ENCODE measurements around the gene PPFIA2. TPM values are rescaled to one million over a fixed set of nuclear protein-coding genes. Genes with fewer than 3 reads are reported as not detected.

Gene PPFIA2
- total RNA-seq, 4 donors from 2014 or later = 0.11 to 0.89 (median 0.32) TPM; not detected in 1

DNA sequence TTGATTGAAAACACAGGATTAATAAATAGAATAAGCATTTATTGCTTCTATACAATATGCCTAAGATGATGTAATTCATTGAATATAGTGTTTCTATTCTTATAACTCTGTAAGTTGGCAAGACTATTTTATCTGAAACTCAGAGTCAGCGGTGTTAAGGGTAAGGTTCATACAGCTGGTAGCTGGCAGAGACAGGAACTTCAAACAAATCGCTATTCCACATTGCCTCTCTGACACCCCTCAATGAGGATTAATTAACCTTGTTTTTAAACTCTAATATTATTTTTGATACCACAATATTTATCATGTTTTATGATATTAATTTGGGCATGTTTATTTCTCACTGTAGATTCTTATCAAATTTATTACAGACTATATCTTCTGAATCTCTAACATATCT, 357.9 kb downstream of the PPFIA2 start:
- no peaks in the 10 kb centered on the region for H3K9me3 ChIP-seq
- DNase-seq (ENCODE audit: low spot score in 2 of 2) = no peak
- H3K4me3 ChIP-seq = no peak overlapping the region
- H3K27ac ChIP-seq = no peak overlapping the region
- TF ChIP-seq CTCF (IDR thresholded peaks at IDR 0.05) (no peak), EP300 (IDR thresholded peaks at IDR 0.05) (no peak), POLR2A (IDR thresholded peaks at IDR 0.05) (no peak), POLR2AphosphoS5 (IDR thresholded peaks at IDR 0.05) (no peak)
- H3K36me3 ChIP-seq = no peaks in the 10 kb centered on the region
- WGBS = 87% methylated on average over 2 of the region's 2 CpGs
- no peaks in the 10 kb centered on the region for H3K27me3 ChIP-seq
- no peaks in the 10 kb centered on the region for H3K4me1 ChIP-seq

- no peak overlapping the region for H3K4me3 ChIP-seq
- 95% methylated on average over 1 of the region's 1 CpG for WGBS
- H3K4me1 ChIP-seq = no peaks in the 10 kb centered on the region
Observed at GRCh38 chr12:81400024-81400423, 359.1 kb downstream of the PPFIA2 start.

GRCh38 chr12:81395431-81395830, 363.7 kb downstream of the PPFIA2 start:
- Histone ChIP-seq H3K4me3 (no peak overlapping the region), H3K27ac (no peak overlapping the region), H3K4me1 (no peaks in the 10 kb centered on the region), H3K9me3 (no peaks in the 10 kb centered on the region), H3K27me3 (no peaks in the 10 kb centered on the region), H3K36me3 (no peaks in the 10 kb centered on the region)
- 57% methylated on average over 3 of the region's 3 CpGs for WGBS
- no peak for TF ChIP-seq POLR2AphosphoS5 (IDR thresholded peaks at IDR 0.05)
- TF ChIP-seq POLR2A (IDR thresholded peaks at IDR 0.05) = no peak
- TF ChIP-seq CTCF (IDR thresholded peaks at IDR 0.05) = no peak
- TF ChIP-seq EP300 (IDR thresholded peaks at IDR 0.05) = no peak
- DNase-seq (ENCODE audit: low spot score in 2 of 2) = no peak

More at GRCh38 chr12:81400024-81400423, 359.1 kb downstream of the PPFIA2 start:
- Histone ChIP-seq H3K27me3 (no peaks in the 10 kb centered on the region), H3K27ac (no peak overlapping the region), H3K36me3 (no peaks in the 10 kb centered on the region), H3K9me3 (no peaks in the 10 kb centered on the region)
- no peak for TF ChIP-seq CTCF (IDR thresholded peaks at IDR 0.05)
- DNase-seq (ENCODE audit: low spot score in 2 of 2) = no peak

DNA sequence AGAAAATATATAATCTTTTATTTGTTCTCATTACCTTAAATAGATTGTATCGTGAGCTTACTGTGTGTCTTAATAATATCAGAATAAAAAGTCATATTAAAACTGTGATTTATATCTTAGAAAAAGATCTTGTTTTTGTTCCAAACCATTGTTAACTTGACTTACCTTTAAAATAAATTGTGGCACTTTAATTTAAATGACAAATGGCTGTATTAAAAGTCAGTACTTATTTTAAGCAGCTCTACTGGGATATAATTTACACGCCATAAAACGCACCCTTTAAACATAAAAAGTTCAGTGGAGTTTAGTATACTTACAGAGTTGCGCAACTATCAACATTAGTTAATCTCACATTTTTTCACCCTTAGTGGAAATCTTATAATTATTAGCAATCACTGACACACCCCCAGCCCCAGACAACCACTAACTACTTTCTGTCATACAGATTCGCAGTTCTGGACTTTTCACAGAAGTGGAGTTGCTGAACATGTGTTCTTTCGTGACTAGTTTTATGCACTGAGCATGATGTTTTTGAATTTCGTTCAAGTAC, 369.5 kb downstream of the PPFIA2 start:
- 88% methylated on average over 7 of the region's 7 CpGs for WGBS

GRCh38 chr12:81386101-81386500, 373.0 kb downstream of the PPFIA2 start:
- no peaks in the 10 kb centered on the region for H3K9me3 ChIP-seq
- H3K27me3 ChIP-seq = no peaks in the 10 kb centered on the region
- DNase-seq (ENCODE audit: low spot score in 2 of 2) = no peak
- no peaks in the 10 kb centered on the region for H3K4me1 ChIP-seq
- no peaks in the 10 kb centered on the region for H3K36me3 ChIP-seq
- WGBS = 95% methylated on average over 1 of the region's 1 CpG
- TF ChIP-seq CTCF (IDR thresholded peaks at IDR 0.05) = no peak
- TF ChIP-seq EP300 (IDR thresholded peaks at IDR 0.05) = no peak
- TF ChIP-seq POLR2AphosphoS5 (IDR thresholded peaks at IDR 0.05) = no peak
- TF ChIP-seq POLR2A (IDR thresholded peaks at IDR 0.05) = no peak
- no peak overlapping the region for H3K4me3 ChIP-seq
- no peak overlapping the region for H3K27ac ChIP-seq

More for the DNA sequence above, 369.5 kb downstream of the PPFIA2 start:
- H3K4me1 ChIP-seq = no peaks in the 10 kb centered on the region
- no peaks in the 10 kb centered on the region for H3K36me3 ChIP-seq
- no peaks in the 10 kb centered on the region for H3K9me3 ChIP-seq
- no peak for DNase-seq (ENCODE audit: low spot score in 2 of 2)
- no peak overlapping the region for H3K4me3 ChIP-seq
- no peaks in the 10 kb centered on the region for H3K27me3 ChIP-seq
- no peak overlapping the region for H3K27ac ChIP-seq
- TF ChIP-seq POLR2A (IDR thresholded peaks at IDR 0.05) = no peak
- TF ChIP-seq EP300 (IDR thresholded peaks at IDR 0.05) = no peak
- no peak for TF ChIP-seq POLR2AphosphoS5 (IDR thresholded peaks at IDR 0.05)
- no peak for TF ChIP-seq CTCF (IDR thresholded peaks at IDR 0.05)

Data from suprapubic skin (tissue), 4 donors.